Erythroblast (primary cell): ENCODE data around the gene FILIP1.

Experiments
- DNase-seq, 2 experiments: peaks; one replicate each; lab custom pipeline; 2025; lab: John Stamatoyannopoulos, UW
- GATA1 ChIP-seq: IDR thresholded peaks from 2 replicates; pipeline ENCODE4 v1.6.1; 2011; ENCODE audit warnings: low read depth, mild to moderate bottlenecking, control low read depth, low read length, moderate library complexity
- POLR2A ChIP-seq: IDR thresholded peaks from 2 replicates; pipeline ENCODE4 v1.6.1; 2011; ENCODE audit warnings: mild to moderate bottlenecking, low read length

Gene FILIP1

GRCh38 chr6:75299801-75300530 is 193.6 kb downstream of the FILIP1 start:
- no peak for DNase-seq

GRCh38 chr6:75296811-75297779 is 196.5 kb downstream of the FILIP1 start:
- no peak for TF ChIP-seq POLR2A
- peak; percentile 70 to 82 for DNase-seq

More at GRCh38 chr6:75299801-75300530, 193.6 kb downstream of the FILIP1 start:
- TF ChIP-seq POLR2A, result no peak
- TF ChIP-seq GATA1, result no peak

GRCh38 chr6:75292555-75292954 is 201.0 kb downstream of the FILIP1 start:
- TF ChIP-seq POLR2A (no peak), GATA1 (no peak)
- no peak for DNase-seq

- TF ChIP-seq POLR2A (no peak), GATA1 (no peak)
- no peak for DNase-seq
Observed at GRCh38 chr6:75291744-75292143, 201.9 kb downstream of the FILIP1 start.

- no peak for DNase-seq
- TF ChIP-seq GATA1 (no peak), POLR2A (no peak)
Observed at GRCh38 chr6:75291331-75291730, 202.3 kb downstream of the FILIP1 start.

- DNase-seq, result peak; percentile 2 to 15
- TF ChIP-seq POLR2A (no peak), GATA1 (no peak)
Observed at GRCh38 chr6:75290136-75290945, 203.3 kb downstream of the FILIP1 start.

- no peak for DNase-seq
- no peak for TF ChIP-seq GATA1
- TF ChIP-seq POLR2A, result no peak
Observed at GRCh38 chr6:75288023-75288422, 205.6 kb downstream of the FILIP1 start.

GRCh38 chr6:75287424-75287823 is 206.2 kb downstream of the FILIP1 start:
- TF ChIP-seq POLR2A, result no peak
- no peak for TF ChIP-seq GATA1
- DNase-seq, result no peak

- TF ChIP-seq POLR2A, result no peak
- no peak for TF ChIP-seq GATA1
- DNase-seq, result no peak
Observed at GRCh38 chr6:75286955-75287354, 206.6 kb downstream of the FILIP1 start.

- no peak for DNase-seq
Observed at GRCh38 chr6:75285283-75285639, 208.3 kb downstream of the FILIP1 start.

GRCh38 chr6:75284632-75285282 is 208.8 kb downstream of the FILIP1 start, which contains the start of gene TMEM30A:
TSS of gene TMEM30A (minus strand) at chr6:75284792. CDS start at chr6:75284638, 154 bp downstream.
- DNase-seq, result peak; percentile 99
- TF ChIP-seq POLR2A, result peak; percentile 99
- no peak for TF ChIP-seq GATA1

More at GRCh38 chr6:75285283-75285639, 208.3 kb downstream of the FILIP1 start:
- TF ChIP-seq GATA1 (no peak), POLR2A (no peak)

- DNase-seq, result peak; percentile 56 to 65
- TF ChIP-seq GATA1 (no peak), POLR2A (no peak)
Observed at GRCh38 chr6:75283907-75284631, 209.5 kb downstream of the FILIP1 start.

- TF ChIP-seq POLR2A, result no peak
- TF ChIP-seq GATA1, result no peak
- no peak for DNase-seq
Observed at GRCh38 chr6:75282706-75283105, 210.9 kb downstream of the FILIP1 start.
